Lung (tissue), 12 donors: ENCODE measurements around the gene RO60. TPM values are rescaled to one million over a fixed set of nuclear protein-coding genes. Genes with fewer than 3 reads are reported as not detected.

Experiments
- ATAC-seq: fragments of 200-7000 bp; cut with Tn5 transposase; one replicate; pipeline ENCODE4 v1.9.1; 2020; ENCODE audit warnings: moderate number of reproducible peaks; ENCODE audit not compliant: insufficient read depth, low FRiP score
- DNase-seq, 3 donors: peaks; one replicate each; pipeline ENCODE4 v3.0.0-alpha.2; 2013 to 2017
- H3K27ac ChIP-seq, 2 donors: one replicate each; pipeline ENCODE4 v1.5.1; 2013; ENCODE audit warnings: mild to moderate bottlenecking in 2 of 2, moderate library complexity in 2 of 2, control low read depth in 1 of 2, inconsistent platforms in 1 of 2, low read depth in 1 of 2, low read length in 1 of 2
- H3K27me3 ChIP-seq, 3 donors: one replicate each; pipeline ENCODE4 v1.5.1; 2013; ENCODE audit warnings: low read length in 2 of 3; ENCODE audit not compliant: control insufficient read depth in 3 of 3, insufficient read depth in 3 of 3
- H3K36me3 ChIP-seq, 4 donors: one replicate each; pipeline ENCODE4 v1.5.1; 2013; ENCODE audit warnings: low read length in 4 of 4, mild to moderate bottlenecking in 1 of 4, moderate library complexity in 1 of 4; ENCODE audit not compliant: control insufficient read depth in 4 of 4, insufficient read depth in 4 of 4
- H3K4me1 ChIP-seq, 5 donors: one replicate each; pipeline ENCODE4 v1.5.1; 2013; ENCODE audit warnings: low read length in 5 of 5, mild to moderate bottlenecking in 2 of 5, moderate library complexity in 1 of 5; ENCODE audit not compliant: control insufficient read depth in 5 of 5, insufficient read depth in 5 of 5
- H3K4me3 ChIP-seq: one replicate; pipeline ENCODE4 v1.5.1; 2013; ENCODE audit warnings: mild to moderate bottlenecking, control low read depth, moderate library complexity
- H3K9ac ChIP-seq, 2 donors: one replicate each; pipeline ENCODE4 v1.5.1; 2013; ENCODE audit warnings: low read length in 2 of 2, control low read depth in 1 of 2; ENCODE audit not compliant: insufficient read depth in 1 of 2
- H3K9me3 ChIP-seq, 4 donors: one replicate each; pipeline ENCODE4 v1.5.1; 2013; ENCODE audit warnings: low read length in 3 of 4, mild to moderate bottlenecking in 1 of 4, moderate library complexity in 1 of 4; ENCODE audit not compliant: control insufficient read depth in 4 of 4, insufficient read depth in 3 of 4
- WGBS, 2 donors: extraction: QIAGEN DNeasy Blood & Tissue Kit; methylation state at CpG; one replicate each; pipeline ENCODE4 v1.1.7; 2013; 5-methylcytosine and 5-hydroxymethylcytosine counted together
- polyA plus RNA-seq, 2 donors: library from polyadenylated mRNA; stranded (reverse); fragments of 200-250 nt; gene quantifications; one replicate each; pipeline ENCODE4 v1.2.1, GENCODE V29; 2013
- total RNA-seq, 2 donors: library from RNA; depleted of rRNA in 1 of 2; stranded (reverse); fragments of >200 nt in 1 of 2; gene quantifications; one replicate each; pipeline ENCODE4 v1.2.1, GENCODE V29; 2014 to 2021
- TF ChIP-seq, protein P1 (sequence below): IDR thresholded peaks from 2 replicates; pipeline ENCODE4 v1.5.1; 2012; ENCODE audit warnings: mild to moderate bottlenecking; ENCODE audit errors: control extremely low read depth, extremely low read depth
- donor health status: control.
- donor health status: control.
- donor health status: Bipolar disorder and iron deficiency.
- donor health status: healthy.
- donor health status: DM: yes; HTN: yes; CAD: no.

RO60 gene
- total and polyA plus RNA-seq, 4 donors, result 6.3 to 147 (median 30.5) TPM

DNA sequence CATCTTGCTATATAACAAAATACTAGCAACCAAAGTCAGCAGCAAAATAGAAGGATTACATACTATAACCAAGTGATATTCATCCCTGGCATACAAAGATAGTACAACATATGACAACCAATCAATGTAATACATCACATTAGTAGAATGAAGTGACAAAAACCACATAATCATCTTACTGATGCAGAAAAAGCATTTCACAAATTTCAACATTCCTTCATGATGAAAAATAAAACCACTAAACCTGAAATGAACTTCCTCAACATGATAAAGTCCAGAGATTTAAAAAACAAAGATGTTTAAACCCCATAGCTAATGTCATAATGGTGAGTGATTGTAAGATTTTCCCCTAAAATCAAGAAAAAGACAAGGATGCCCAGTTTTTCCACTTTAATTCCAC lies 18.6 kb downstream of the RO60 start:
- Histone ChIP-seq H3K4me1 (no peaks in the 10 kb centered on the region), H3K9me3 (peaks cover 0 to 4% (median under 1%) of the 10 kb centered on the region in 4 donors), H3K4me3 (no peak overlapping the region), H3K27ac (no peak overlapping the region), H3K36me3 (peaks cover 3 to 43% (median 24%) of the 10 kb centered on the region in 4 donors), H3K9ac (no peak overlapping the region), H3K27me3 (no peaks in the 10 kb centered on the region)
- DNase-seq (no peak), ATAC-seq (no peak)
- TF ChIP-seq, protein P1, sequence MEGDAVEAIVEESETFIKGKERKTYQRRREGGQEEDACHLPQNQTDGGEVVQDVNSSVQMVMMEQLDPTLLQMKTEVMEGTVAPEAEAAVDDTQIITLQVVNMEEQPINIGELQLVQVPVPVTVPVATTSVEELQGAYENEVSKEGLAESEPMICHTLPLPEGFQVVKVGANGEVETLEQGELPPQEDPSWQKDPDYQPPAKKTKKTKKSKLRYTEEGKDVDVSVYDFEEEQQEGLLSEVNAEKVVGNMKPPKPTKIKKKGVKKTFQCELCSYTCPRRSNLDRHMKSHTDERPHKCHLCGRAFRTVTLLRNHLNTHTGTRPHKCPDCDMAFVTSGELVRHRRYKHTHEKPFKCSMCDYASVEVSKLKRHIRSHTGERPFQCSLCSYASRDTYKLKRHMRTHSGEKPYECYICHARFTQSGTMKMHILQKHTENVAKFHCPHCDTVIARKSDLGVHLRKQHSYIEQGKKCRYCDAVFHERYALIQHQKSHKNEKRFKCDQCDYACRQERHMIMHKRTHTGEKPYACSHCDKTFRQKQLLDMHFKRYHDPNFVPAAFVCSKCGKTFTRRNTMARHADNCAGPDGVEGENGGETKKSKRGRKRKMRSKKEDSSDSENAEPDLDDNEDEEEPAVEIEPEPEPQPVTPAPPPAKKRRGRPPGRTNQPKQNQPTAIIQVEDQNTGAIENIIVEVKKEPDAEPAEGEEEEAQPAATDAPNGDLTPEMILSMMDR, result no peak

DNA sequence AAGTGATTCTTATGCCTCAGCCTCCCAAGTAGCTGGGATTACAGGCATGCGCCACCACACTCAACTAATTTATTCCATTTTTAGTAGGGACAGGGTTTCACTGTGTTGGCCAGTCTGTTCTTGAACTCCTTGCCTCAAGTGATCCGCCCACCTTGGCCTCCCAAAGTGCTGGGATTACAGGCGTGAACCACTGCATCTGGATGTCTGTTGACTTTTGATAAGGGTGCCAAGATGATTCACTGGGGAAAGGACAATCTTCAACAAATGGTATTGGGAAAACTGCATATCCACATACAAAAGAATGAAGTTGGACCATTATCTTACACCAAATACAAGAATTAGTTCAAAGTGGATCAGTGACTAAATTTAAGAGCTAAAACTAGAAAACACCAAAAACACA lies 19.8 kb downstream of the RO60 start:
- Histone ChIP-seq H3K4me1 (no peaks in the 10 kb centered on the region), H3K9me3 (peaks cover 0 to 4% (median under 1%) of the 10 kb centered on the region in 4 donors), H3K27ac (no peak overlapping the region), H3K9ac (no peak overlapping the region), H3K27me3 (no peaks in the 10 kb centered on the region), H3K4me3 (no peak overlapping the region), H3K36me3 (peaks cover 8 to 52% (median 31%) of the 10 kb centered on the region in 4 donors)
- TF ChIP-seq, protein P1, result no peak
- DNase-seq, result no peak
- WGBS, 2 donors, result 96 to 98% methylated on average over 3 of the region's 3 CpGs
- no peak for ATAC-seq

- DNase-seq (no peak), ATAC-seq (no peak)
- 92% methylated on average over 6 of the region's 6 CpGs for WGBS, 2 donors
- TF ChIP-seq, protein P1, result no peak
- Histone ChIP-seq H3K9ac (no peak overlapping the region), H3K36me3 (peaks cover 8 to 44% (median 26%) of the 10 kb centered on the region in 4 donors), H3K9me3 (no peaks in the 10 kb centered on the region), H3K27me3 (no peaks in the 10 kb centered on the region), H3K4me1 (no peaks in the 10 kb centered on the region), H3K27ac (no peak overlapping the region), H3K4me3 (no peak overlapping the region)
These were observed 24.1 kb downstream of the RO60 start for GRCh38 chr1:193083365-193084088.
